ENCODE data around the gene TLR1.
"Not testable (repeated sequence)": the region's sequence is repeated elsewhere in the genome, so short reads cannot be mapped to it uniquely, and the experiment has no call there.

Gene TLR1

GRCh38 chr4:38807462-38807861, 2.9 kb upstream of the TLR1 start:
- not testable (repeated sequence) for H3K4me3 ChIP-seq (ENCODE audit: low read depth, low read length)

DNA sequence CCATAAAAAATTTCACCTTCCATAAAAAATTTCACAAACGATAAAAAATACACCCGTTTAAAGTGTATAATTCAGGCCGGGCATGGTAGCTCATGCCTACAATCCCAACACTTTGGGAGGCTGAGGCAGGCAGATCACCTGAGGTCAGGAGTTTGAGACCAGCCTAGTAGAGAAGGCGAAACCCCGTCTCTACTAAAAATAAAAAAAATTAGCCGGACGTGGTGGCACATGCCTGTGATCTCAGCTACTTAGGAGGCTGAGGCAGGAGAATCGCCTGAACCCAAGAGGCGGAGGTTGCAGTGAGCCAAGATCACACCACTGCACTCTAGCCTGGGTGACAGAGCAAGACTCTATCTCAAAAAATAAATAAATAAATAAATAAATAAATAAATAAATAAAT, 1.7 kb upstream of the TLR1 start:
- H3K4me3 ChIP-seq (ENCODE audit: low read depth, low read length): not testable (repeated sequence)

DNA sequence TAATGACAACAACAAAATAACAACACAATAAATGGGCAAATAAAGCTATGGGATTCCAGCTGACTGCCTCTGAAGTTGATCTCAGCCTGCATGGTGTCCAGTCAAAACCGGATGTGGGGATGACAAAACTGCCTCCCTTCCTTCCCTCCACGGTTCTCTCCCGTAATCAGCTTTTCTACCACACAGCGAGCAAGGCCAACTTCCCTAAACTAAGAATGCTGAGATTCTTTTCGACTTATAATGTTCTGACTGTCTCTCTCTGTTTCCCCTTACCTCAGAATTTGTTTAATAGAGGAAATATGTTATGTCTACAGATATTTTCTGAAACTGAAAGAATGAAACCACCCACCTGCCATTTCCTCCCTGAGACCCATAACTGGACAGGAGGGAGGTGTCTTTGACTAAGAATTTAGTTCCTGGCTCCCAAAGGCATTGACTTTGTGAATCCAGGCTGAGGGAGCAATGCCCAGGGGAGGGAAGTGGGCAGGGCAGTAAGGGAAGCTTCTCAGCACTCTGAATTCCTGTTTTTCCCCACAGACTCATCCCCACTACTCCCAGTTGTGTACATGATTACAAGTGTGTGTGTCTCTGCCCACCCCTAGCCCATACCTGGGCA, 1.0 kb upstream of the TLR1 start:
- H3K4me3 ChIP-seq (ENCODE audit: low read depth, low read length): no peak overlapping the region

- no peak overlapping the region for H3K4me3 ChIP-seq (ENCODE audit: low read depth, low read length)
These were observed 548 bp downstream of the TLR1 start for GRCh38 chr4:38803833-38804653.

DNA sequence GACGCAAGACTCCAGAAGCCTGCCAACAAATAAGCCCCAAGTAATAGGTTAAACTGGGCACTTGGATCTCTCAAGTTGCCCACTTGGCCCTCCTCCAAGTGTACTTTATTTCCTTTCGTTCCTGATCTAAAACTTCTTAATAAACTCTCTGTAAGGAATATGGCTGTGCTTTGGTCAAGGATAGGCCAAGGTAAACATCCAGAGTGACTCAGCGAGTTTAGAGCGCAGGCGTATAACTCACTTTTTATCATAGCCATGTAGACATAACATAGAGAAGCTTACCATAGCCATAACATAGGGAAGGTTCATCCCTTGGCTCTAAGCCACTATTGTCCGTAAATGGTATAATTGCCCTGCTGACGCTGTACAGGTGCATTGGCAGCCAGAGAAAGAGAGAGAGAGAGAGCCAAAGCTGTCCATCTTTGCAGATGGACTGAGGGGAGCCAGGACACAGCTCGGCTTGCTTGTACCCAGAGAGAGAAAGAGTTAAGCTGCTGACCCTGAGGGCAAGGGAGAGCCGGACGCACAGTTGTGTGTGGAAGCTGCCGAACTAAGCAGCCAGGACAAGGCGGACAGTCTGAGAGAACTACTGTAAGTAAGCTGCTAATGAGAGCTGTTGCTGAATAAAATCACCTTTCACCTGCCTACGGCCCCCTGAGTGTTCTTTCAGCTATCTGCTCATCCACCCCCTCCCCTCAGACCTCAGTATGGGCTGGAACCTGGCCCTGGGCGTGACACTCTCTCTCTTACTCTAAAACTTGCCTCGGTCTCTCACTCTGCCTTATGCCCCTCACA, 1.8 kb downstream of the TLR1 start:
- H3K4me3 ChIP-seq (ENCODE audit: low read depth, low read length): no peak overlapping the region

- H3K4me3 ChIP-seq (ENCODE audit: low read depth, low read length): no peak overlapping the region
These were observed 3.6 kb downstream of the TLR1 start for GRCh38 chr4:38800961-38801450.

DNA sequence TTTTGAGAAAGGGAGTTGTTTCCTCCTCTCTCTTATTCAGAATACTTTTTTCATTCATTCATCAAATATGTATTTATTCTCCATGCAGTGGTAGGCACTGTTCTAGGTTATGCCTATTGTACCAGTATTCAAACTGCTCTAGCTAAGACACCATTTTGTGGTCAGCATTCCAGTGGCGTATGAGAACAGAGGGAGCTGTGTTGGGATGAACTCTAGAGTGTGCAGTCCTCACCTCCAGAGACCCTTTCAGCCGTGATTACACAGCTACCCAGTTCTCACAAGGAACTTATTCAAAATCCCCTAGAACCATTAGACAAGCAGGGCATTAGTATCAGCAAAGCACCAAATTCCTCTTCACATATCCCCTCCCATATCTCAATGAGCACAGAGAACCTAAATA, 4.2 kb downstream of the TLR1 start:
- no peak overlapping the region for H3K4me3 ChIP-seq (ENCODE audit: low read depth, low read length)

- H3K4me3 ChIP-seq (ENCODE audit: low read depth, low read length): no peak overlapping the region
These were observed 9.5 kb downstream of the TLR1 start for GRCh38 chr4:38795087-38795486.

DNA sequence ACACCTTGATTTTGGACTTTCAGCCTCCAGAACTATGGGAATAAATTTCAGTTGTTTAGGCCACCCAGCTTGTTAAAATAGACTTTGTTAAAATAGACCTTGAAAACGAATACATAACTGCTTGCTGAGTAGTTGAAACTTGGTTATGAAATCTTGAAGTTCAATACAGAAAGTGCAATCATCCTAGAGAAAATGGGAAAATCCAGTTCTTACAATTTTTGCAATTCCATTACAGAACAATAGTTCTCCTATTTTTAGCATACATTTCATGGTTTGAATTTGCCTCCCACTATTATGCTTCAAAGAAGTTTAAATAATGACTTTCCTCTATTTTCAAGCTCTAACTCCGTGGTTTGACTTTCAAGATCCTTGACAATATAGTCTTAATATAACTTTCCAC, 10.5 kb downstream of the TLR1 start:
- no peak overlapping the region for H3K4me3 ChIP-seq (ENCODE audit: low read depth, low read length)

DNA sequence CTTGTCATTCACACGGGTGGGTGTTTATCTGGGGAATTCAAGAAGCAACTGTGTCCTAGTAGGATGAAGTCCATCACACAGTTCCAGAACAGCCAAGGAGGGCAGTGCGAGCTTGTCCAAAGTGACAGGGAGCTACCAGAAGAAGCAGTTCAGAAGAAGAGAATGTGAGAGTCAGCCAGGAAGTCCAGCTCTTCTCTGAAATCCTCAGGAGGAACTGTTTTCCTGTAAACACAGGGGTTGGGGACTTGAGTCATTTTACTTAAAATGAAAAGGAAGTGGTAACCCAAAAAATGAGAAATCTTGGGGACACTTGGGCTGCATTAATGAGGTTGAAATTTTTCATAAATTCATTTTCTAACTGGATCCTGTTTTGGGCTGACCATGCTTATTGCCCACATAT, 13.6 kb downstream of the TLR1 start:
- H3K4me3 ChIP-seq (ENCODE audit: low read depth, low read length): no peak overlapping the region

DNA sequence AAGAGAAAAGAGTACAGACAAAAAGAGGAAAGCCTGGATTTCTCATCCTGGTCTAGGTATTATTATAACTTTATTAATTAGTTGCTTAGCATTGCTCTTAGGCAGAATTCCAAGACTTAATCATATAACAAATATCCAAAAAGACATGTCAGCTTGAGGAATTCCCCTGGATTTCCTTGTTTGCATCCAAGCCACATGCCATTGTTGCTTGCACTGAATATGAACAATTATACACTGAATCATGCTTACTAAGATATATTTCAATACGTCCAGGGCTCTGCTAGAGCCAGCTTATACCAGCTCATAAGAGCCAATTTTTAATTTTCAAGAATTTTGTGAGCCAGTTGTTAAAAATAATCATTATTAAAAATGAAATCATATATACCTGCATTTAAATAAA, 16.3 kb downstream of the TLR1 start:
- no peak overlapping the region for H3K4me3 ChIP-seq (ENCODE audit: low read depth, low read length)

DNA sequence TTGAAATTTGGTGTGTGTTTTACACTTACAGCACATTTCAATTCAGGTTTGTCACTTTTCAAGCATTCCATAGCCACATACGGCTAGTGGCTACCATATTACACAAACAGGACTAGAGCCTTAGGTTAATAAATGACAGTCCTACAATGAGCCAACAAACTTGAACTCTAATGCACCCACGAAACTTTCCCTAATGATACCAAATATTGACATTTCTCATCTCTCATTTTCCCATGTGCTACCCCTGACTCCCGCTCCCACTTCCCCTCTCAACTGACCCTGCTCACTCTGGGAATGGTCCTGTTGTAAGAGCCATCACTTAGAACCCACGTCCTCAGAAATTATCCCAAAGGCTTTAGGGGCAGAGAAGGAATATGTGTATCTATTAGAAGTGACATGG, 16.9 kb downstream of the TLR1 start:
- H3K4me3 ChIP-seq (ENCODE audit: low read depth, low read length): no peak overlapping the region

DNA sequence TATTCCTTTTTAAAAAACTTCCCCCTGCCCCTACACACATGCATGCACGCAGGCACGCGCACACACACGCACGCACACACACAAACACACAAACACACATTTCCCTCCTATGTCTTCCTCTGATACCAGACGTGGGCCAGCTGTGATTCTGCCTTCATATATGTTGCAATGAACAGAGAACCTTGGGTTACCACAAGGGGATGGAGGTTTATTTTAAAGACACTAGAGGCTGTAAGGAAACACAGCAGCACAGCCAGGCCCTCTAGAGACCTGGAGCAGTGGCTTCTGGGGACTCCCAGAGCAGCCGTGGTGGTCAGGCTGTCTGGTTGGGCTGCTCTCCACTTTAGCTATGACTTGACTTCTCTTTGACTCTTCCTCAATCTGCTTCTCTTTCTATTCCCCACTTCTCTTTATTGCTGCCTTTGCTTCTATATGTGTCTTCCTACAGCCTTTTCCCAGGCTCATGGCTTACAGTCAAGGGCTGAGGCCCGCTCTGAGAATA, 18.6 kb downstream of the TLR1 start:
- no peak overlapping the region for H3K4me3 ChIP-seq (ENCODE audit: low read depth, low read length)

DNA sequence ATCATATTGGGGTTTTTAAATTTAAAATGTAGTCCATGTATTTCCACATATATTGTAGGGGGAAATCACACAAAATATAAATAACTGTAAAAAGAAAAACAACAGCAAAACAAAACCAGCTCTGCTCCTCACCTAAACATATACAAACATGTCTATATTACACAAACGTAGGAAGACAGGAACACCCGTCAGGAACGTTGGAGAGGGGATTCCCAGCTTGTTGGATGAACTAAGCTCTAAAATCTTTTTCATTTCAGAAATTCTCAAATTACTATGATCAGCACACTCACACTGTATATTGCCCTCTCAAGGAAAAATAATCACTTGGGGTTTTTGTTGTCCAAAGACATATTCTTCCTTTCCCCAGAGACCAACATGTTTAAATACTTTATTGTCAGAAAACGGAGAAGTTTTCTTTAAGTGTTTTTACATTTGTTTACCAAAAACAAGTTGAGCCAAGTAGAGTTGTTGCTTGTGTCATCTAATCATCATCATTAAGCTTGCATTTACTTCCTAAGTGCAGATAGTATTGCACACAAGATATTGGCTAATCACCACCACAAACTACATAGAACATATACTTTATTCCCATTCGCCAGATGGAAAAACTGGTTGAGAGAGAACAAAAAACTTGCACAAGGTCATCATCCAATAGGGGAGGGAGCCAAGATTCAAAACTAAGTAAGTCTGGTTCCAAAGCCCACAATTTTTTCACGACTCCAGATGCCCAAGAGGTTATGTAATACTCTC, 19.4 kb downstream of the TLR1 start:
- no peak overlapping the region for H3K4me3 ChIP-seq (ENCODE audit: low read depth, low read length)

GRCh38 chr4:38784141-38784540, 20.4 kb downstream of the TLR1 start:
- H3K4me3 ChIP-seq (ENCODE audit: low read depth, low read length): no peak overlapping the region

GRCh38 chr4:38783109-38783460, 21.5 kb downstream of the TLR1 start:
- no peak overlapping the region for H3K4me3 ChIP-seq (ENCODE audit: low read depth, low read length)

DNA sequence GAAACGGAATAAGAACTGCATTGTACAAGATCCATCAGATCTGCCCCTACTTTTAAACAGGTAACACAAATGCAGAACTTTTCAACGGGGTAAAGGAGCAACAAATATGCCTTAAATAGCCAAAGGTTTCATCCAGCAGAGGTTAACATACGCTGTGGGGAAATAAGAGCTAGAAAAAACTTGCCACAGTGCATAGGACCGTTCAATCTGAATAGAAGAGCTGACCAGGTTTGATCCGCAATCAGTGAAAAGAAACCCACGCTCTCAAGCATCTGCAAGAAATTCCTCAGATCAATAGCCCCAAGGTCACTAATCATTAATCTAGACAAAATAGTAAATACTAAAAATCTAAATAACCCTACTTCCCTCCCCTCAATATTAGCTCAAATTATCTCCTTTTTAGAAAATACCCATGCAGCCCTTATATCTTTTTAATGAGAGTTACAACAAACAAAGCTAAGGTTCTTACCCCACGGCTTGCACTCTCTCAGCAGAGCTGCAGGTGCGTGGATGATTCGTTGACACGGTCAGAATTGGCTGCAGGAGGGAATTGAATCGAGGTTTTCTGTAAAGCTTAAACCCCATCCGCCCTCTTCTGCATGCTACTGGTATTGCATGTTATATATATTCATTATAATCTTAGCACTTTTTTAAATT, 22.0 kb downstream of the TLR1 start, which contains the start of gene TLR10:
Gene TLR10, minus strand, starts transcription at position 539 of the 657 bp plus-strand sequence. CDS start 7,400 bp downstream, outside the sequence.
- no peak within 1 kb of the TSS for H3K4me3 ChIP-seq (ENCODE audit: low read depth, low read length)

GRCh38 chr4:38781854-38782261, 22.7 kb downstream of the TLR1 start:
- H3K4me3 ChIP-seq (ENCODE audit: low read depth, low read length): no peak overlapping the region

DNA sequence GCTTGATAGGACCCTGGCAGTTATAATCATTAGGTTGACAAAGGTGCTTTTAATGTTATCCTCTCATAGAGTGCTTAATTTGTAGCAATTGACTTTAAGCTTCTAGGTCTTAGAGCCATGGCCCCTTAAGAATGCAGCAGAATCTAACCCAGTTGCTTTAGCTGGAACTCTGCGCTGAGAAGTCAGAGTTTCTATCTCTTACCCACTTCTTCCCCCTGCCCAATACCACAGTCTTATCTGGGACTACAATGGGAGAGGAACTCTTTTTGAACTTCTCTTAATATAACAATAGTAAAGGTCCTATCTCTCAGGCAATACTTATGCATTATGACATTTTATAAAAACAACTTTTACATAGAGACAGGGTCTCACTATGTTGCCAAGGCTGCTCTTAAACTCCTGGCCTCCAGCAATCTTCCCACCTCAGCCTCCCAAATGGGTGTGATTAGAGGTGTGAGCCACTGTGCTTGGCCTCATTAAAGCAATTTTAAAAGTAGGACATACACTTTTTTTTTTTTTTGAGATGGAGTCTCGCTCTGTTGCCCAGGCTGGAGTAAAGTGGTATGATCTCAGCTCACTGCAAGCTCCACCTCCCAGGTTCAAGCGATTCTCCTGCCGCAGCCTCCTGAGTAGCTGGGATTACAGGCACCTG, 23.6 kb downstream of the TLR1 start:
- no peak overlapping the region for H3K4me3 ChIP-seq (ENCODE audit: low read depth, low read length)

GRCh38 chr4:38779790-38780189, 24.8 kb downstream of the TLR1 start:
- no peak overlapping the region for H3K4me3 ChIP-seq (ENCODE audit: low read depth, low read length)
